Loucy (cell line): ENCODE data around the gene C3orf18.

ENCODE experiments used
- CTCF ChIP-seq: fragments of 200-600 bp; sonication (generic); conservative IDR thresholded peaks from 2 replicates; pipeline ENCODE4 v1.5.1; 2014; ENCODE audit warnings: mild to moderate bottlenecking, antibody characterized with exemption, low read length
- EZH2phosphoT487 ChIP-seq: fragments of 200-600 bp; IDR thresholded peaks from 2 replicates; pipeline ENCODE4 v1.6.1; 2018; ENCODE audit warnings: antibody characterized with exemption, mild to moderate bottlenecking, moderate library complexity, borderline replicate concordance

- TF ChIP-seq CTCF (no peak), EZH2phosphoT487 (no peak)
Observed at GRCh38 chr3:50583897-50584296, 16.4 kb upstream of the C3orf18 start.
